PC-3 (cell line): ENCODE results near the gene PLEKHG3.

Experiments used
- EZH2 ChIP-seq: fragments of 300-600 bp; sonication (generic); IDR thresholded peaks from one replicate; pipeline ENCODE4 v1.6.1; 2017; ENCODE audit warnings: antibody characterized with exemption, mild to moderate bottlenecking, low read length; ENCODE audit not compliant: unreplicated experiment
- EZH2phosphoT487 ChIP-seq: fragments of 300-600 bp; sonication (generic); IDR thresholded peaks from 2 replicates; pipeline ENCODE4 v1.6.1; 2018; ENCODE audit warnings: mild to moderate bottlenecking, antibody characterized with exemption, low read length, borderline replicate concordance
- TF ChIP-seq, protein P1 (sequence below): fragments of 300-600 bp; sonication (generic); conservative IDR thresholded peaks from 2 replicates; pipeline ENCODE4 v1.5.1; 2017; ENCODE audit warnings: antibody characterized with exemption, low read depth, mild to moderate bottlenecking, low read length

- TF ChIP-seq, protein P1, sequence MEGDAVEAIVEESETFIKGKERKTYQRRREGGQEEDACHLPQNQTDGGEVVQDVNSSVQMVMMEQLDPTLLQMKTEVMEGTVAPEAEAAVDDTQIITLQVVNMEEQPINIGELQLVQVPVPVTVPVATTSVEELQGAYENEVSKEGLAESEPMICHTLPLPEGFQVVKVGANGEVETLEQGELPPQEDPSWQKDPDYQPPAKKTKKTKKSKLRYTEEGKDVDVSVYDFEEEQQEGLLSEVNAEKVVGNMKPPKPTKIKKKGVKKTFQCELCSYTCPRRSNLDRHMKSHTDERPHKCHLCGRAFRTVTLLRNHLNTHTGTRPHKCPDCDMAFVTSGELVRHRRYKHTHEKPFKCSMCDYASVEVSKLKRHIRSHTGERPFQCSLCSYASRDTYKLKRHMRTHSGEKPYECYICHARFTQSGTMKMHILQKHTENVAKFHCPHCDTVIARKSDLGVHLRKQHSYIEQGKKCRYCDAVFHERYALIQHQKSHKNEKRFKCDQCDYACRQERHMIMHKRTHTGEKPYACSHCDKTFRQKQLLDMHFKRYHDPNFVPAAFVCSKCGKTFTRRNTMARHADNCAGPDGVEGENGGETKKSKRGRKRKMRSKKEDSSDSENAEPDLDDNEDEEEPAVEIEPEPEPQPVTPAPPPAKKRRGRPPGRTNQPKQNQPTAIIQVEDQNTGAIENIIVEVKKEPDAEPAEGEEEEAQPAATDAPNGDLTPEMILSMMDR: no peak
- TF ChIP-seq EZH2 (no peak), EZH2phosphoT487 (no peak)
These were observed 84.5 kb downstream of the PLEKHG3 start for GRCh38 chr14:64788706-64789105.
